Gastrocnemius medialis (tissue), 4 donors: Measurements from ENCODE around the gene CCN5.

Experiments used
- POLR2A ChIP-seq, 2 donors: fragments of 450-650 bp; IDR thresholded peaks; one replicate each; pipeline ENCODE4 v1.6.1; 2017; ENCODE audit warnings: antibody characterized with exemption in 2 of 2, mild to moderate bottlenecking in 2 of 2, moderate library complexity in 2 of 2
- TF ChIP-seq, protein P1 (sequence below), 5 experiments: fragments of 450-650 bp in 3 of 5; fragments of 200-600 bp in 2 of 5; sonication (generic) in 2 of 5; IDR thresholded peaks in 4 of 5; conservative IDR thresholded peaks in 1 of 5; 1 replicate in 4 of 5; 2 replicates in 1 of 5; pipeline ENCODE4 v1.5.1; 2016 to 2019; ENCODE audit warnings: antibody characterized with exemption in 5 of 5, mild to moderate bottlenecking in 3 of 5, moderate library complexity in 3 of 5

DNA sequence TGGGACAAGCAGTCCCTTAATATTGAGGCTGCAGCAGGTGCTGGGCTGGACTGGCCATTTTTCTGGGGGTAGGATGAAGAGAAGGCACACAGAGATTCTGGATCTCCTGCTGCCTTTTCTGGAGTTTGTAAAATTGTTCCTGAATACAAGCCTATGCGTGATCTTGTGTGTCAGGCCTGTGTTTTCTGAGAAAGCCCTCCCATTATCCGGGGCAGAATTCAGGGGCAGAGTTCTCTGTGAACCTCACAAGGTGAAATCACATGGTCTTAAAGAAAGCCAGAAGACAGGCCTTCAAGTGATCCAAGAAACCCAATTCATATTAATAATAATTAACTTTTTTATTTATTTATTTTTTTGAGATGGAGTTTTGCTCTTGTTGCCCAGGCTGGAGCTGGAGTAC is 12.5 kb downstream of the CCN5 start:
- TF ChIP-seq, protein P1, sequence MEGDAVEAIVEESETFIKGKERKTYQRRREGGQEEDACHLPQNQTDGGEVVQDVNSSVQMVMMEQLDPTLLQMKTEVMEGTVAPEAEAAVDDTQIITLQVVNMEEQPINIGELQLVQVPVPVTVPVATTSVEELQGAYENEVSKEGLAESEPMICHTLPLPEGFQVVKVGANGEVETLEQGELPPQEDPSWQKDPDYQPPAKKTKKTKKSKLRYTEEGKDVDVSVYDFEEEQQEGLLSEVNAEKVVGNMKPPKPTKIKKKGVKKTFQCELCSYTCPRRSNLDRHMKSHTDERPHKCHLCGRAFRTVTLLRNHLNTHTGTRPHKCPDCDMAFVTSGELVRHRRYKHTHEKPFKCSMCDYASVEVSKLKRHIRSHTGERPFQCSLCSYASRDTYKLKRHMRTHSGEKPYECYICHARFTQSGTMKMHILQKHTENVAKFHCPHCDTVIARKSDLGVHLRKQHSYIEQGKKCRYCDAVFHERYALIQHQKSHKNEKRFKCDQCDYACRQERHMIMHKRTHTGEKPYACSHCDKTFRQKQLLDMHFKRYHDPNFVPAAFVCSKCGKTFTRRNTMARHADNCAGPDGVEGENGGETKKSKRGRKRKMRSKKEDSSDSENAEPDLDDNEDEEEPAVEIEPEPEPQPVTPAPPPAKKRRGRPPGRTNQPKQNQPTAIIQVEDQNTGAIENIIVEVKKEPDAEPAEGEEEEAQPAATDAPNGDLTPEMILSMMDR (IDR thresholded peaks at IDR 0.05 in 4 of 5, conservative IDR thresholded peaks at IDR 0.05 in 1 of 5) = no peak
- no peak for TF ChIP-seq POLR2A (IDR thresholded peaks at IDR 0.05)
